ENCODE results near the gene BRPF3. TPM values are rescaled to one million over a fixed set of nuclear protein-coding genes. Genes with fewer than 3 reads are reported as not detected.

Gene BRPF3
- total RNA-seq, 1 donor from 2014 or later: 37.8 TPM

GRCh38 chr6:36155662-36156061, 40.9 kb upstream of the BRPF3 start:
- Histone ChIP-seq H3K36me3 (no peaks in the 10 kb centered on the region), H3K4me3 (no peak overlapping the region), H3K27me3 (no peaks in the 10 kb centered on the region), H3K9me3 (no peaks in the 10 kb centered on the region), H3K27ac (no peak overlapping the region), H3K4me1 (no peaks in the 10 kb centered on the region)
- ATAC-seq: no peak
- DNase-seq: no peak
- intact Hi-C loops (cut with DNase I): no loop called here
- no peak for TF ChIP-seq CTCF (IDR thresholded peaks at IDR 0.05)

GRCh38 chr6:36160147-36160760, 36.3 kb upstream of the BRPF3 start:
- ATAC-seq (no peak), DNase-seq (no peak)
- Histone ChIP-seq H3K4me3 (no peak overlapping the region), H3K36me3 (no peaks in the 10 kb centered on the region), H3K9me3 (no peaks in the 10 kb centered on the region), H3K27me3 (no peaks in the 10 kb centered on the region), H3K4me1 (no peaks in the 10 kb centered on the region), H3K27ac (no peak overlapping the region)
- intact Hi-C loops (cut with DNase I): no loop called here
- no peak for TF ChIP-seq CTCF (IDR thresholded peaks at IDR 0.05)

- no peak for TF ChIP-seq CTCF (IDR thresholded peaks at IDR 0.05)
- DNase-seq: no peak
- Histone ChIP-seq H3K27me3 (no peaks in the 10 kb centered on the region), H3K4me3 (no peak overlapping the region), H3K9me3 (no peaks in the 10 kb centered on the region), H3K4me1 (no peaks in the 10 kb centered on the region), H3K27ac (no peak overlapping the region), H3K36me3 (no peaks in the 10 kb centered on the region)
- intact Hi-C loops (cut with DNase I): no loop called here
- no peak for ATAC-seq
These were observed 27.2 kb upstream of the BRPF3 start for GRCh38 chr6:36169023-36170007.

- no peaks in the 10 kb centered on the region for H3K4me1 ChIP-seq
- no peaks in the 10 kb centered on the region for H3K9me3 ChIP-seq
- DNase-seq (no peak), ATAC-seq (no peak)
- no peak overlapping the region for H3K4me3 ChIP-seq
- H3K27ac ChIP-seq: no peak overlapping the region
- no peaks in the 10 kb centered on the region for H3K27me3 ChIP-seq
- TF ChIP-seq CTCF (IDR thresholded peaks at IDR 0.05): no peak
- intact Hi-C loops (cut with DNase I): no loop called here
- H3K36me3 ChIP-seq: no peaks in the 10 kb centered on the region
These were observed 25.8 kb upstream of the BRPF3 start for GRCh38 chr6:36170704-36171103.

GRCh38 chr6:36171573-36171972, 25.0 kb upstream of the BRPF3 start:
- H3K4me3 ChIP-seq: no peak overlapping the region
- no peaks in the 10 kb centered on the region for H3K4me1 ChIP-seq
- ATAC-seq: no peak
- no peak for DNase-seq
- no peaks in the 10 kb centered on the region for H3K9me3 ChIP-seq
- H3K27me3 ChIP-seq: no peaks in the 10 kb centered on the region
- intact Hi-C loops (cut with DNase I): no loop called here
- TF ChIP-seq CTCF (IDR thresholded peaks at IDR 0.05): no peak
- no peaks in the 10 kb centered on the region for H3K36me3 ChIP-seq
- no peak overlapping the region for H3K27ac ChIP-seq
